BLaER1 (cell line): ENCODE data around the gene BTBD10.

ENCODE experiments used
- H3K27ac ChIP-seq: shearing (Covaris generic); formaldehyde crosslinking; 2 replicates; pipeline ENCODE4 v1.8.1; 2022
- H3K27me3 ChIP-seq: shearing (Covaris generic); formaldehyde crosslinking; 2 replicates; pipeline ENCODE4 v1.8.1; 2022
- H3K36me3 ChIP-seq: shearing (Covaris generic); formaldehyde crosslinking; 2 replicates; pipeline ENCODE4 v1.8.1; 2022
- H3K4me1 ChIP-seq: shearing (Covaris generic); formaldehyde crosslinking; 2 replicates; pipeline ENCODE4 v1.8.1; 2022
- H3K4me2 ChIP-seq: shearing (Covaris generic); formaldehyde crosslinking; 2 replicates; pipeline ENCODE4 v1.8.1; 2022
- H3K4me3 ChIP-seq: shearing (Covaris generic); formaldehyde crosslinking; 2 replicates; pipeline ENCODE4 v1.8.1; 2022
- H3K9ac ChIP-seq: shearing (Covaris generic); formaldehyde crosslinking; 2 replicates; pipeline ENCODE4 v1.8.1; 2022
- H3K9me3 ChIP-seq: shearing (Covaris generic); formaldehyde crosslinking; 2 replicates; pipeline ENCODE4 v1.8.1; 2022
- H4K20me1 ChIP-seq: shearing (Covaris generic); formaldehyde crosslinking; 2 replicates; pipeline ENCODE4 v1.8.1; 2022
- Cebpa-rat ChIP-seq: shearing (Covaris generic); IDR thresholded peaks from 2 replicates; pipeline ENCODE4 v1.8.1; 2022

The BTBD10 gene

GRCh38 chr11:13378316-13378715, 84.7 kb downstream of the BTBD10 start:
- TF ChIP-seq Cebpa-rat: no peak
- no peak overlapping the region for H3K27ac ChIP-seq
- peaks cover 98% of the 10 kb centered on the region for H3K36me3 ChIP-seq
- no peaks in the 10 kb centered on the region for H3K4me1 ChIP-seq
- no peaks in the 10 kb centered on the region for H3K27me3 ChIP-seq
- no peak overlapping the region for H3K4me2 ChIP-seq
- H4K20me1 ChIP-seq: no peaks in the 10 kb centered on the region
- H3K9me3 ChIP-seq: no peaks in the 10 kb centered on the region
- no peak overlapping the region for H3K9ac ChIP-seq
- no peak overlapping the region for H3K4me3 ChIP-seq

- Histone ChIP-seq H3K36me3 (peaks cover 98% of the 10 kb centered on the region), H3K4me3 (no peak overlapping the region), H3K9me3 (no peaks in the 10 kb centered on the region), H3K4me1 (no peaks in the 10 kb centered on the region), H3K27me3 (no peaks in the 10 kb centered on the region), H3K27ac (no peak overlapping the region), H4K20me1 (no peaks in the 10 kb centered on the region), H3K4me2 (no peak overlapping the region), H3K9ac (no peak overlapping the region)
- no peak for TF ChIP-seq Cebpa-rat
Observed at GRCh38 chr11:13376838-13377237, 86.2 kb downstream of the BTBD10 start.

- Histone ChIP-seq H3K4me3 (no peak overlapping the region), H3K27ac (no peak overlapping the region), H3K9ac (no peak overlapping the region), H3K4me1 (no peaks in the 10 kb centered on the region), H3K36me3 (peaks cover 98% of the 10 kb centered on the region), H4K20me1 (no peaks in the 10 kb centered on the region), H3K27me3 (no peaks in the 10 kb centered on the region), H3K4me2 (no peak overlapping the region), H3K9me3 (no peaks in the 10 kb centered on the region)
- no peak for TF ChIP-seq Cebpa-rat
Observed at GRCh38 chr11:13376402-13376801, 86.6 kb downstream of the BTBD10 start.

- no peaks in the 10 kb centered on the region for H3K4me1 ChIP-seq
- no peak overlapping the region for H3K9ac ChIP-seq
- no peak overlapping the region for H3K4me2 ChIP-seq
- no peaks in the 10 kb centered on the region for H3K9me3 ChIP-seq
- H4K20me1 ChIP-seq: no peaks in the 10 kb centered on the region
- H3K36me3 ChIP-seq: peaks cover 98% of the 10 kb centered on the region
- no peak overlapping the region for H3K4me3 ChIP-seq
- H3K27ac ChIP-seq: no peak overlapping the region
- H3K27me3 ChIP-seq: no peaks in the 10 kb centered on the region
- no peak for TF ChIP-seq Cebpa-rat
Observed at GRCh38 chr11:13375798-13376197, 87.2 kb downstream of the BTBD10 start.

GRCh38 chr11:13373216-13373615, 89.8 kb downstream of the BTBD10 start:
- no peak overlapping the region for H3K4me2 ChIP-seq
- TF ChIP-seq Cebpa-rat: no peak
- no peaks in the 10 kb centered on the region for H3K4me1 ChIP-seq
- H3K27me3 ChIP-seq: no peaks in the 10 kb centered on the region
- no peak overlapping the region for H3K27ac ChIP-seq
- H3K9ac ChIP-seq: no peak overlapping the region
- peaks cover 98% of the 10 kb centered on the region for H3K36me3 ChIP-seq
- H3K9me3 ChIP-seq: no peaks in the 10 kb centered on the region
- H3K4me3 ChIP-seq: no peak overlapping the region
- H4K20me1 ChIP-seq: no peaks in the 10 kb centered on the region

- Histone ChIP-seq H3K27ac (no peak overlapping the region), H3K36me3 (peaks cover 99% of the 10 kb centered on the region), H3K4me2 (no peak overlapping the region), H4K20me1 (no peaks in the 10 kb centered on the region), H3K27me3 (no peaks in the 10 kb centered on the region), H3K9ac (no peak overlapping the region), H3K4me1 (no peaks in the 10 kb centered on the region), H3K9me3 (no peaks in the 10 kb centered on the region), H3K4me3 (no peak overlapping the region)
- no peak for TF ChIP-seq Cebpa-rat
Observed at GRCh38 chr11:13368041-13368446, 95.0 kb downstream of the BTBD10 start.

- H3K9me3 ChIP-seq: no peaks in the 10 kb centered on the region
- H3K27me3 ChIP-seq: no peaks in the 10 kb centered on the region
- H3K27ac ChIP-seq: no peak overlapping the region
- no peak overlapping the region for H3K9ac ChIP-seq
- peaks cover 98% of the 10 kb centered on the region for H3K36me3 ChIP-seq
- no peaks in the 10 kb centered on the region for H4K20me1 ChIP-seq
- H3K4me3 ChIP-seq: no peak overlapping the region
- no peaks in the 10 kb centered on the region for H3K4me1 ChIP-seq
- H3K4me2 ChIP-seq: no peak overlapping the region
- no peak for TF ChIP-seq Cebpa-rat
Observed at GRCh38 chr11:13367115-13367514, 95.9 kb downstream of the BTBD10 start.

GRCh38 chr11:13366266-13367026, 96.6 kb downstream of the BTBD10 start:
- Histone ChIP-seq H3K9me3 (no peaks in the 10 kb centered on the region), H3K36me3 (peaks cover 98% of the 10 kb centered on the region), H3K4me2 (no peak overlapping the region), H3K4me3 (no peak overlapping the region), H3K27me3 (no peaks in the 10 kb centered on the region), H3K27ac (no peak overlapping the region), H3K9ac (no peak overlapping the region), H3K4me1 (no peaks in the 10 kb centered on the region), H4K20me1 (no peaks in the 10 kb centered on the region)
- no peak for TF ChIP-seq Cebpa-rat

GRCh38 chr11:13364388-13364787, 98.6 kb downstream of the BTBD10 start:
- H3K36me3 ChIP-seq: peaks cover 98% of the 10 kb centered on the region
- no peak overlapping the region for H3K9ac ChIP-seq
- H3K27me3 ChIP-seq: no peaks in the 10 kb centered on the region
- H3K4me2 ChIP-seq: no peak overlapping the region
- no peak for TF ChIP-seq Cebpa-rat
- no peaks in the 10 kb centered on the region for H3K4me1 ChIP-seq
- no peak overlapping the region for H3K4me3 ChIP-seq
- no peak overlapping the region for H3K27ac ChIP-seq
- H4K20me1 ChIP-seq: no peaks in the 10 kb centered on the region
- no peaks in the 10 kb centered on the region for H3K9me3 ChIP-seq

- no peaks in the 10 kb centered on the region for H3K9me3 ChIP-seq
- H3K4me2 ChIP-seq: no peak overlapping the region
- no peaks in the 10 kb centered on the region for H3K4me1 ChIP-seq
- H3K9ac ChIP-seq: no peak overlapping the region
- TF ChIP-seq Cebpa-rat: no peak
- H4K20me1 ChIP-seq: no peaks in the 10 kb centered on the region
- H3K4me3 ChIP-seq: no peak overlapping the region
- no peaks in the 10 kb centered on the region for H3K27me3 ChIP-seq
- no peak overlapping the region for H3K27ac ChIP-seq
- peaks cover 98% of the 10 kb centered on the region for H3K36me3 ChIP-seq
Observed at GRCh38 chr11:13362596-13363109, 100.4 kb downstream of the BTBD10 start.
